OCI-LY1 (cell line): Measurements from ENCODE around the gene ANTKMT.
A peak's percentile ranks its signal among the peaks of the same experiment; 100 is the strongest.

Experiments
- H2AFZ ChIP-seq: fragments of 200-600 bp; sonication (generic), shearing (Covaris generic); 2 replicates; pipeline ENCODE4 v1.6.0; 2014; ENCODE audit warnings: antibody characterized with exemption, mild to moderate bottlenecking, low read length
- H3F3A ChIP-seq: fragments of 200-600 bp; sonication (generic), shearing (Covaris generic); 2 replicates; pipeline ENCODE4 v1.6.0; 2014; ENCODE audit warnings: mild to moderate bottlenecking, antibody characterized with exemption, low read length, moderate library complexity; ENCODE audit not compliant: insufficient read depth
- H3K27ac ChIP-seq: fragments of 200-600 bp; sonication (generic); 2 replicates; pipeline ENCODE4 v1.5.1; 2014; ENCODE audit warnings: low read length, mixed run types, mild to moderate bottlenecking, low read depth; ENCODE audit not compliant: poor library complexity, severe bottlenecking
- H3K27me3 ChIP-seq: fragments of 200-600 bp; sonication (generic); 2 replicates; pipeline ENCODE4 v1.6.0; 2014; ENCODE audit warnings: antibody characterized with exemption, mild to moderate bottlenecking, low read length, moderate library complexity; ENCODE audit not compliant: insufficient read depth
- H3K36me3 ChIP-seq: fragments of 200-600 bp; sonication (generic); 2 replicates; pipeline ENCODE4 v1.6.1; 2014; ENCODE audit warnings: mild to moderate bottlenecking, antibody characterized with exemption, low read length, moderate library complexity, mixed read lengths; ENCODE audit not compliant: insufficient read depth
- H3K4me1 ChIP-seq: fragments of 200-600 bp; sonication (generic); 2 replicates; pipeline ENCODE4 v1.5.1; 2014; ENCODE audit warnings: mild to moderate bottlenecking, low read length, moderate library complexity; ENCODE audit not compliant: insufficient read depth, severe bottlenecking
- H3K4me2 ChIP-seq: fragments of 200-600 bp; sonication (generic), shearing (Covaris generic); 2 replicates; pipeline ENCODE4 v1.6.1; 2014; ENCODE audit warnings: low read length
- H3K4me3 ChIP-seq: fragments of 200-600 bp; sonication (generic); 2 replicates; pipeline ENCODE4 v1.5.1; 2014; ENCODE audit warnings: low read length, low read depth, mild to moderate bottlenecking, mixed read lengths; ENCODE audit not compliant: poor library complexity, severe bottlenecking
- H3K79me2 ChIP-seq: fragments of 200-600 bp; shearing (Covaris generic); 2 replicates; pipeline ENCODE4 v1.6.1; 2016; ENCODE audit warnings: mixed run types, low read length, mixed read lengths; ENCODE audit not compliant: insufficient read depth
- H3K9ac ChIP-seq: fragments of 200-600 bp; sonication (generic), shearing (Covaris generic); 2 replicates; pipeline ENCODE4 v1.6.1; 2014; ENCODE audit warnings: mild to moderate bottlenecking, low read length, mixed read lengths
- H3K9me2 ChIP-seq: fragments of 200-600 bp; sonication (generic), shearing (Covaris generic); 2 replicates; pipeline ENCODE4 v1.6.1; 2014; ENCODE audit warnings: low read depth, mild to moderate bottlenecking, low read length, mixed read lengths
- H3K9me3 ChIP-seq: fragments of 200-600 bp; shearing (Covaris generic); 2 replicates; pipeline ENCODE4 v1.6.1; 2014; ENCODE audit warnings: low read length, mixed read lengths
- H4K20me1 ChIP-seq: fragments of 200-600 bp; sonication (generic), shearing (Covaris generic); 2 replicates; pipeline ENCODE4 v1.6.0; 2016; ENCODE audit warnings: mild to moderate bottlenecking, low read length; ENCODE audit not compliant: insufficient read depth
- CTCF ChIP-seq: fragments of 200-600 bp; sonication (generic), shearing (Covaris generic); IDR thresholded peaks from 2 replicates; pipeline ENCODE4 v1.5.1; 2017; ENCODE audit warnings: mild to moderate bottlenecking, antibody characterized with exemption, low read length, moderate library complexity, mixed read lengths
- EZH2 ChIP-seq: fragments of 200-600 bp; sonication (generic), shearing (Covaris generic); IDR thresholded peaks from 2 replicates; pipeline ENCODE4 v1.8.0; 2017; ENCODE audit warnings: borderline replicate concordance, mixed run types, mild to moderate bottlenecking, antibody characterized with exemption, low read length, moderate library complexity, mixed read lengths

ANTKMT gene

DNA sequence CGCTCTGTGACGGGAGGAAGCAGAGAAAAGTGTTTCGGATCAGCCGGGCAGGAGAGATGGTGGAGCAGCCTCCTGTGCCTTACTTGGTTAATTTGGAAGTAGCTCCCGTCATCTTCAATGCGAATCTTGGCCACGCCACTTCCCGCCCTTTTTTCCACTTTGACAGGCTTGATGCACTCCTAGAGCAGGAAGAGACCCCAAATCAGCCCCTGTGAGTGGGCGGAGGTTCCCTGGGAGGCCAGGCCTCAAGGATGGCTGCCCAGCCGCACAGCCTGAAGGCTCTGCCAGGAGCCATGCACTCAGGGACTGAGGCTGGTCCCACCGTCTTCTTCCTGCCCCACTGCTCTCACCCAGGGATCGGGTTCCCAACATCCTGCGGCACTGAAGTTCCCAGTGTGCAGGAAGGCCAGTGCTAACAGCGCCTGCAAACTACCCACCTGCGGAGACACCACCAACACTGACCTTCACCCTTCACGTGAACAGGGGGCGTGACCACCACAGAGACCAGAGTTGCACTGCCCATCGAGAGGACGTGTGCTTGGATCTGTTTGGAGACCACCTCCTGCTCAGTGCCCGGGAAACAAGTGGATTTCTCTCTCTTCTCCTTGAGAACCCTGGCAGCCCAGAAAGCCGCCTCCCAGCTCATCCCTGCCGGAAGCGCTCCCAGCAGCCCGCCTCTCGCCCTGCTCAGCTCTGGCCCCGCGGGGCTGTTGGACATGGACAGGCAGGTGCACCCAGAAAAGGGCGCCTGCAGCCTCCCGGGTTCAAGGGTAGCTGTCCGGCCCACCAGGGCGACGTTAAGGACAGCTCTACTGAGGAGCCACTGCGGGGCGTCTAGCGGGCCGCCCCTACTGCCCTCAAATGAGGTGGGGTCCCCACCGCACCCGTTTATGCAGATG is 18.9 kb downstream of the ANTKMT start:
- no peaks in the 10 kb centered on the region for H4K20me1 ChIP-seq
- H3K9ac ChIP-seq: peak overlapping the region; percentile 84
- no peaks in the 10 kb centered on the region for H3K9me2 ChIP-seq
- TF ChIP-seq EZH2: no peak
- no peak for TF ChIP-seq CTCF
- H3K27ac ChIP-seq: peak overlapping the region; percentile 97
- peak overlapping the region; percentile 84 for H3K4me3 ChIP-seq
- no peaks in the 10 kb centered on the region for H3K79me2 ChIP-seq
- H2AFZ ChIP-seq: no peak overlapping the region
- H3K36me3 ChIP-seq: peaks cover 22% of the 10 kb centered on the region
- peak overlapping the region; percentile 83 for H3K4me2 ChIP-seq
- H3F3A ChIP-seq: no peaks in the 10 kb centered on the region
- no peaks in the 10 kb centered on the region for H3K9me3 ChIP-seq
- no peaks in the 10 kb centered on the region for H3K27me3 ChIP-seq
- peaks cover 48% of the 10 kb centered on the region for H3K4me1 ChIP-seq

GRCh38 chr16:740459-740763 is 19.5 kb downstream of the ANTKMT start:
- H3K9me3 ChIP-seq: no peaks in the 10 kb centered on the region
- peaks cover 16% of the 10 kb centered on the region for H3K36me3 ChIP-seq
- H3K4me2 ChIP-seq: peak overlapping the region; percentile 83
- no peaks in the 10 kb centered on the region for H3K27me3 ChIP-seq
- H3K27ac ChIP-seq: peak overlapping the region; percentile 97
- H3K9ac ChIP-seq: peak overlapping the region; percentile 84
- H3K9me2 ChIP-seq: no peaks in the 10 kb centered on the region
- H2AFZ ChIP-seq: no peak overlapping the region
- TF ChIP-seq CTCF (no peak), EZH2 (no peak)
- peaks cover 48% of the 10 kb centered on the region for H3K4me1 ChIP-seq
- H3K79me2 ChIP-seq: no peaks in the 10 kb centered on the region
- no peaks in the 10 kb centered on the region for H3F3A ChIP-seq
- H3K4me3 ChIP-seq: peak overlapping the region; percentile 84
- no peaks in the 10 kb centered on the region for H4K20me1 ChIP-seq

- no peak within 1 kb of the TSS for H2AFZ ChIP-seq
Measured at GRCh38 chr16:740764-741505, 20.0 kb downstream of the ANTKMT start, which contains the start of gene CIAO3. Gene CIAO3, minus strand, starts transcription at chr16:740997. Its CDS starts 12 bp downstream, at chr16:740985.

More at GRCh38 chr16:740764-741505, 20.0 kb downstream of the ANTKMT start, which contains the start of gene CIAO3:
- no peaks in the 10 kb centered on the region for H3F3A ChIP-seq
- H3K9ac ChIP-seq: peak within 1 kb of the TSS; percentile 84
- H3K9me3 ChIP-seq: no peaks in the 10 kb centered on the region
- peaks cover 11% of the 10 kb centered on the region for H3K36me3 ChIP-seq
- no peaks in the 10 kb centered on the region for H3K79me2 ChIP-seq
- no peaks in the 10 kb centered on the region for H3K27me3 ChIP-seq
- H3K4me1 ChIP-seq: peaks cover 46% of the 10 kb centered on the region
- peak within 1 kb of the TSS; percentile 97 for H3K27ac ChIP-seq
- TF ChIP-seq CTCF (peak; percentile 89), EZH2 (no peak)
- H3K4me2 ChIP-seq: peak within 1 kb of the TSS; percentile 83
- H4K20me1 ChIP-seq: no peaks in the 10 kb centered on the region
- peak within 1 kb of the TSS; percentile 84 for H3K4me3 ChIP-seq
- H3K9me2 ChIP-seq: no peaks in the 10 kb centered on the region
